Measurements from ENCODE around the gene CD55.

- TF ChIP-seq SP1 (IDR thresholded peaks at IDR 0.05) (no peak), PKNOX1 (IDR thresholded peaks at IDR 0.05) (no peak), FOXM1 (IDR thresholded peaks at IDR 0.05; ENCODE audit: borderline replicate concordance) (no peak), NFRKB (IDR thresholded peaks at IDR 0.05) (no peak), SUZ12 (IDR thresholded peaks at IDR 0.05) (no peak), FOXK2 (IDR thresholded peaks at IDR 0.05) (no peak), BHLHE40 (IDR thresholded peaks at IDR 0.05; ENCODE audit: borderline replicate concordance) (no peak), ARNT (IDR thresholded peaks at IDR 0.05) (no peak), CTBP1 (IDR thresholded peaks at IDR 0.05; ENCODE audit: borderline replicate concordance) (no peak)
Measured at GRCh38 chr1:207318072-207318619, 3.3 kb upstream of the CD55 start.
